Renal cortical epithelial cell (primary cell): Measurements from ENCODE around the gene ULK4. TPM values are rescaled to one million over a fixed set of nuclear protein-coding genes. Genes with fewer than 3 reads are reported as not detected.

Source experiments
- DNase-seq: peaks from one replicate; pipeline ENCODE4 v3.0.0-alpha.2; 2011; ENCODE audit warnings: low read depth
- total RNA-seq: library from RNA; depleted of rRNA; stranded (reverse); fragments of >200 nt; gene quantifications from 2 replicates; pipeline ENCODE4 v1.2.3, GENCODE V29; 2014

Gene ULK4
- total RNA-seq, 1 donor from 2014 or later = 20.5 TPM

GRCh38 chr3:41363830-41364523 lies 597.9 kb downstream of the ULK4 start:
- no peak for DNase-seq

DNA sequence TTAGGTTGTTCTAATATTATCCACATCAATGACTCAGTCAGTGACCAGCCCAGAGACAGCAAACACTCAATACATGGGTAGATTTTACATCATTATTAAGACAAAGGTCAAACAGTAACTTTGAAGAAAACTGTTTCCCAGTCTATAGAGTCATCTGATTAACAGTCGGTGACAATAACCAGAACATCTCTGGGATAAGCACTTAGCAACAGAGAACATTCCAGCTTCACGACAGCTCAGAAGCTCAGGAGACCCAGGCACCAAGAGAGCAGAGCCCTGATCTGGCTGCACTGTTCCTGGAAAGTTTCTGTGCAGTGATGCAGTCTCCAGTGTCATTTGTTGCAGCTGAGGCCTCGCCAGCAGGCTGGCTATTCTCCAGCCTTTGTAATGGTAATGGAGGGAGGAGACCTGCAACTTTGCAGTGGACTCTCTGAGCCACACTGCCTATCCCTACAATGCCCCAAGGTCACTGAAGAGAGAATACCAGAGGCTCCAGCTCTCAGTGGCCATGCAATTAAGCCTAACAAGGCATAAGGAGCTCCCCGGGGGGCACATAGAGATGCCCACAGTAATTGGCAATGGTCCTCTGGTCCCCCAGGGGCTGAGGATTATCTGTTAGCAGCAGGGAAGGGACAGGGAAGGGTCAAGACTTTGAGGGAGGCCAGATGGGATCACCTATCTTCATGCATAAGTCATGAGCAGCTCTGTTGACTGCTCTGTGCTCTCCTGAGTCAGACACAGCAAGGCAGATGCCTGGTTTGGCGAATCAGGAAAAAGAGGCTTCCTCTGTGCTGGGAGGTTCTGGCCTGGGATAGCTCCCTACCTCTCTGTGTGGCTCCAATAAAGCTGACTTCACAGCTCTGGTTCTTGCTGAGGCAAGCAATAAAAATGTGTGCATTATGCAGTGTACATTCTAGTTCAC lies 599.0 kb downstream of the ULK4 start:
- peak; percentile 18 for DNase-seq

- DNase-seq = no peak
Observed at GRCh38 chr3:41357271-41357670, 604.6 kb downstream of the ULK4 start.

DNA sequence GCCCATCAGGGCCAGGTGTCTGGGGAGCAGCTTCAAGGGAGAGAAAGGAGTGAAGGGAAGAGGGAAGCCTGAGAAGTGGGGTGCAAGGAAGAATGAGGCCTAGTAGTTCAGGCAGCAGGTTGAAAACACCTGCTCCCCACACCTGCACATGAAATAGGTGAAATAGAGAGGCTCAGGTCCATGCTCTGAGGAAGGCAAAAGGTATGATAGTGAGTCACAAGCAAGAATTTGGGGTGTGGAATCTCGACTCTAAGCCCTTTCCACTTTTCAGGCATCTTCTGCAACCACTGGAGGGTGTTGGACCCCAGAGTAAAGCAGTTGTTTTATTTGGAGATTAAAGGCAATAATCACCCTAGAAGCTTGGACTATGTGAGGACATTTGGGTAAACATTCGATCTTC lies 605.1 kb downstream of the ULK4 start:
- DNase-seq = no peak

DNA sequence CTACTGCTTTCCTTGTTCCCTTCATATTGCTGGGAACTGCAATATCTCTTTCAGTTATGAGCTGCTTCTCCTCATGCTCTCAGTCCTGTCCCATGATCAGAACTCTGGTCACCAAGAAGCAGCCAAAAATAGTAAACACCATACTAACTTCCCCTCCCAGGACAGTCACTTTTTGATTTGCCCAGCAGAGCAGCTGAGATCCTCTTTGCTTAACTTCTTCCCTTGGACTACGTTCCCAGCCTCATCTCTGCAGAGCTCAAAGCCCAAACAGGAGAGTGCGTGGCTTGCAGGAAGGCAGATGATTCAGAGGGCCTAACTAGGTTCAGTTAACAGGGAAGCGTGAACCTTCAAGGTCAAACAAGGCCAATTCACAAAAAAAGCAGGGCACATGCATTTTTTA lies 609.4 kb downstream of the ULK4 start:
- DNase-seq = no peak

- DNase-seq = peak; percentile 72
Observed at GRCh38 chr3:41350441-41350840, 611.5 kb downstream of the ULK4 start.

DNA sequence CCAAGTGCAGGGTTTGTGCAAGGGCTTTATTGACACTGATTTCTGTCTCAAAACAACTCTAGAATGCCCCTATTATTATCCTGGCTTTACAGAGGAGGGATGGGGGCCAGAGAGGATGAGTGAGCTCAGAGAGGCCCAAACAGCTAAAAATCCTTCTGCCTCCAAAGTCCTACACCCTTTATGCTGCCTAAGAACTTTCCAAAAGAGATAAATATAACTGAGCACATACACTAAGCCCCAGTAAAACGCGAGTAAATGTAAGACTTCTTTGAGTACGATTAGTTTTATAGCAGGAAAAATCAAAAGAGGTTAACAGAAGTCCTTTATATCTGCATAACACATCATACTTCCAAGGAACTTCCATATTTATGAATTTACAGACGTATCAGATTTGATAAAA lies 613.5 kb downstream of the ULK4 start:
- DNase-seq = no peak

DNA sequence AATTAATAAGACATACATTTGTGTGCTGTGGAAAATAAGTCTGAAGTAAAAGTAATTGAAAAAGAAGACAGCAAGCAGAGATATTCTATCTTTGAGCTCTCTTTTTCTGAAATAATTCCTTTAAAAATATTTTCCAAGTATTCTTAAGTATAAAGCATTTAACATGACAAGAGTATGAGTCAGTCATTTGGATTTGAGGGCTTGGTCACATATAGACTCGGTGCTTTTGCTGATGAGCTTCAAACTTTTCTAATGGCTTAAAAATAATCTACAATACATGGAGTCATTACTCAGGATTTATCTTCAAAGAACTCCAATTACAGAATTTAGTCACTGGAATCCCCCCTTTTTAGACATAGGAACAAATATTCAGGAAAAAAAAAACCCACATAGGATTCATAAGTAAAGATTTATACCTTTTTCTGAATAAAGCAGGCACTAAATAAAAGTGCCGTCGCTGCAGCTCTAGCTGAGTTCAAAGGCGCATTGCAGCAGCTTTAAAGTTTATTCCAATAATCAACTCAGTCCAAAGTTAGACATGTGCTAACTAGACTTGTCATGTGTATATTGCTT lies 615.1 kb downstream of the ULK4 start:
- DNase-seq = no peak

GRCh38 chr3:41345788-41346187 lies 616.1 kb downstream of the ULK4 start:
- DNase-seq = no peak

DNA sequence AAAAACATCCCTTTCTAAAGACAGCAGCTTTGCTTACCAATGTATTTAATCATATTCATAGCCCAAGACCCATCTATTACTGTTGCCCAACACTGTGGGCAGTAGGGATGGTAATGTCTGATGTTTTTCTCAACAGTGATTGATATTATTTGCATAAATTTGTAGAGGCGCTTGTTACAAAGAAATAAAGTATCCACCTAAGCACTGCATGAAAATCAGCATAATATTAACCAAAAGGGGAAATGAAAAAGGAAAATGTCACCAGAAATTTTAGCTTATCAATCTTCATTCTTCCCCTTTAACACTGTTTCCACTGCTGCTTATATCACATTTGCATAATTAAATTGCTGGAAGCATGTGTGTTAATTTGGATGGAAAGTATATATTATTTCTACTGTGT lies 622.1 kb downstream of the ULK4 start:
- no peak for DNase-seq

DNA sequence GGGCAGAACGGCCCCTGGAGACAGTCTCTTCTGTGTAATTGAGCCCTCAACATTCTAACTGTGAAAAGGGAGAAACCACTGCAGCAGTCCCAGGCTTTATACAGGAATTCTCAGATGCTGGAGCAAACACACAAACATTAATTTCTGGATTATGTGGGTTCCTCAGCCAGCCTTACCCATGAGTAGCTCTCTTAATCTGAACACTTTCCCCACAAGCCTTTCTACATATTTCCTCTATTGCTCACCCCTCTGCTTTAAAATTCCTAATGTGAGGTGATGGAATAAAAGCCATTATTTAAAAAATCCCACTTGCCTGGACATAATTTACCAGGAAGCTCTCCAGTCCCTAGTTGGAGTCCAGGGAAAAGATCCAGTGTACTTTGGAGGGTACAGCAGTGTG lies 623.6 kb downstream of the ULK4 start:
- DNase-seq = peak; percentile 37

- no peak for DNase-seq
Observed at GRCh38 chr3:41334426-41334825, 627.5 kb downstream of the ULK4 start.

GRCh38 chr3:41331041-41331440 lies 630.9 kb downstream of the ULK4 start:
- DNase-seq = no peak

DNA sequence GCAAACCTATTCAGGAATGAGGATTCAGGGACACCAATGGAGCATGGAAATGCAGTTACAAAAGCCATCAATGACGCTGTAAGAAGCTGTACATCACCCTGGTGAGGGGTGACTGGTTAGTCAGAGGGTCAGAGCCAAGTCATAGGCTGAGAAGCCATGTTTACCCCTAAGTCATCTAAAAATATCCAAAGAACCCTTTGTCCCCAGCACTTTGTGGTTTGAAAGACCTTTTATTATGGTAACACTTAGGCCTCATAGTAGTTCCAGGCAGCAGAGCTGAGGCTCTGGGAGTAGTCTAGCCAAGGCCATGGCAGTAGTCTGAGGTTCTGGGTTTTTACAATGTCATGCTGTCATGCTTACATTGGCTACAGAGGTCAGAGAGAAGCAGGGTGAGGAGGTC lies 631.4 kb downstream of the ULK4 start:
- DNase-seq = peak; percentile 87

DNA sequence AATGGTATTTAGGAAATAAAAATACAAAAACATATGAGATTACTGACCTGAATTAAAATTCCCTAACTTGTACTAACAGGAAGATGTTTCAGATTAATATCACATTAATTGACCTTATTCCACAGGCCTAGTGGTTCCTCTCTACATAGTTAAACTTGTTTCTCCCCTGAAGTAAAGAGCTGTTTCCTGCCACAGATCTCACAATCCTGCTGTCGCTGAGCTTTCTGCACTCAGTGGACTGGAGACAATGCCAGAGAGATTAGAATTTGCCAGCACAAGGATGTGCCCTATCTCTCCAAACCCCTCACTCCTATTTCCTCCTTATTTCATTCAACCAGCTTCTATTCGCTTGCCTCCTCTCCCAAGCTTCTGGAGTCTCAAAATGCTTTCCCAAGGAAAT lies 632.0 kb downstream of the ULK4 start:
- no peak for DNase-seq

GRCh38 chr3:41328926-41329325 lies 633.0 kb downstream of the ULK4 start:
- DNase-seq = no peak

- no peak for DNase-seq
Observed at GRCh38 chr3:41327718-41328117, 634.2 kb downstream of the ULK4 start.

DNA sequence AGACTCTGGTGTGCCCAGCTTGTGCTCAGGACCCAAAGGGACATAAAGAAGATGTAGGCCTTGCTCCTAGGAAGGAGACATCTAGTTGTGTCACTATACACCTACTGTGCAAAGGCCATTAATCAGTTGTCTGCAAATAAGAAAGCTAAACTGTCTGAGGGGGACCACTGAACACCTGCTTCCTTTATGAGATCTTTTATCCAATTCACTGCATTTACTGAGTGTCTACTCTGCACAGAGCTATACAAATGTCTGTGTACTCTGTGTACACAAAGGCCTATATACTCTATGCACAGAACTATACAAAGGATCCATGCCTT lies 637.8 kb downstream of the ULK4 start:
- no peak for DNase-seq

DNA sequence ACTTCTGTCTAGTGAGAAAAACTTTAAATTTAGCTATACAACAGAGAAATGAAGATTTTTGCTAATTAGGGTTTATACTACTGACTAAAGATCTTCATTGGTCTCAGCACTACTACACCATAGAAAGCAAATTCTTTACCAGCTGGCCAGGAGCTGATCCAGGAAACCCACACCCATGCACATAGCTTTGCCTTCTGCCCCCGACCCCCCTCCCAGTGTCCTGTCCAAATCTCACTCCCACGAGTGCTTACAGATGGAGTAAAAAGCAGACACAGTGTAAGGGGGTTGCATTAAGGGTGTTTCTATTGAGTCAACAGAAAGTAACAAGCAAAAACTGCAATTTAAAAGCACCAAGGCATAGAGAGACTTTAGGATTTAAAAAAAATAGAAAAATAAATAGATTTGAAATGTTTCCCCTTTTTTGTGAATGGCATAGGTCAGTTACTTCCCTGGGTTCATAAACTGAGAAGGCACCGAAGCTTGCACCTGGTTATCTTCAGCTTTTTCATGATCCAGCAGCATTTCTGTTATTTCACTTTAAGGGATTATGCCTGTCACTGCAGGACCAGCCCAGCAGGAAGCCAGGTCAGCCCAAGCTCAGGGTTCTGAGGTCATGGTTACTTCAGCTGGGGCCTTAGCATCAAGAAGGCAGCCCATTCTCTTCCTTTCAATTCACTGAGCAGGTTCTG lies 638.3 kb downstream of the ULK4 start:
- DNase-seq = no peak

DNA sequence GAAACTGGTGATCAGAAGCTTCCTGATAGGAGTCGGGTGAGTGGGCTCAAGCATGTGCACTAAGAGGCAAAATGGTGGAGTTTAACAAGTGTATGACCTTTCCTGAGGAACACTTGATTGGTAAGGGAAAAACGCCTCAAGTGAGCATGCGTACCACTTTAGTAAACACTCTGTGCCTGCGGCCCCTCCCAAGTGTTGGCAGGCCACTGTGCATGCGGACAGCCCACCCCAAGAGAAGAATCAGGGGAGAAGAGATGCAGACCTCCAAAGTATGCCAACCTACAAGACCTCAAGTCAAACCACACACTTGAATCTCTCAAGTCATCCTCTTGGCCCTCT lies 640.3 kb downstream of the ULK4 start:
- no peak for DNase-seq

- no peak for DNase-seq
Observed at GRCh38 chr3:41320953-41321641, 640.8 kb downstream of the ULK4 start.

DNA sequence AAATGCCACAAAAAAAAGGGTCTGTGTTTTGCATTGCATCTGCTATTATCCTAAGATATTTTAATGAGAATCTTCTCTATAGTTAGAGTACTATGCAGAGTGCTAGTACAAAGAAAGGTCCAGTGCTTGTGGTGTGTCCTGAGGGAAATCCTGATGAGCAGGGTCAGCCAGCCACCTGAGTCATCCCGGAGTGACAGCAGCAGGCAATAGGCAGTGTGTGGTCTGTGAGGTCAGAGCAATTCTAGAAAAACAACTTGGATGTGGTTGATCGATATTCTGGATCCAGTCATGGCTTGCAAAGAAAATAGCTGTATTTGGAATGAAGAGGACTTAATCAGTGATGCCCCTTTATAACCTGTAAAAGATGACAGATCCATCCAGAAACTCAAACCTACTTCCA lies 643.4 kb downstream of the ULK4 start:
- DNase-seq = peak; percentile 89
